Measurements from ENCODE around the gene OGFRL1.

OGFRL1 gene

GRCh38 chr6:71345476-71346333 lies 57.1 kb downstream of the OGFRL1 start:
- H3K4me2 ChIP-seq (ENCODE audit: low read length, poor library complexity, severe bottlenecking) = no peak overlapping the region
- H3K27me3 ChIP-seq (ENCODE audit: control insufficient read depth in 1 of 2, insufficient read depth in 1 of 2, low read length in 2 of 2) = no peaks in the 10 kb centered on the region
- no peak overlapping the region for H3K23ac ChIP-seq (ENCODE audit: low read length in 2 of 2)
- peaks cover 0 to 4% of the 10 kb centered on the region in 2 experiments for H3K36me3 ChIP-seq (ENCODE audit: control insufficient read depth in 1 of 2, insufficient read depth in 2 of 2, low read depth in 1 of 2, low read length in 2 of 2)
- no peak overlapping the region for H2AK5ac ChIP-seq (ENCODE audit: low read length, severe bottlenecking)
- no peak overlapping the region for H2BK5ac ChIP-seq (ENCODE audit: low read depth, low read length, poor library complexity, severe bottlenecking)
- no peak overlapping the region for H3K4ac ChIP-seq (ENCODE audit: low read depth in 1 of 2, low read length in 2 of 2)
- H3K18ac ChIP-seq (ENCODE audit: low read depth in 1 of 2, low read length in 2 of 2) = no peak overlapping the region
- peaks cover 26% of the 10 kb centered on the region for H3K79me1 ChIP-seq (replicated peaks; ENCODE audit: low read length, poor library complexity, severe bottlenecking)
- no peak overlapping the region for H2BK120ac ChIP-seq (ENCODE audit: low read depth, low read length)
- no peak for DNase-seq
- no peak overlapping the region for H2BK15ac ChIP-seq (ENCODE audit: low read depth, poor library complexity, severe bottlenecking)
- H3K14ac ChIP-seq (ENCODE audit: low read length in 2 of 2) = no peak overlapping the region
- no peak overlapping the region for H3K9ac ChIP-seq (ENCODE audit: low read length)
- H2BK12ac ChIP-seq (ENCODE audit: low read length in 2 of 2) = peak overlapping the region in 1 of 2 experiments; percentile 21
- no peak overlapping the region for H2AFZ ChIP-seq (ENCODE audit: low read depth, low read length)
- H3K27ac ChIP-seq (ENCODE audit: low read length, poor library complexity, severe bottlenecking) = no peak overlapping the region
- H3K9me3 ChIP-seq (ENCODE audit: control insufficient read depth, low read length) = no peaks in the 10 kb centered on the region
- H4K91ac ChIP-seq (ENCODE audit: low read length) = no peak overlapping the region
- H3K4me1 ChIP-seq (ENCODE audit: control insufficient read depth, insufficient read depth, low read depth, low read length) = no peaks in the 10 kb centered on the region
- no peak overlapping the region for H4K8ac ChIP-seq (ENCODE audit: low read length)
- H3K4me3 ChIP-seq (ENCODE audit: insufficient read depth in 1 of 2, low read depth in 1 of 2, low read length in 2 of 2) = no peak overlapping the region
- WGBS = 89% methylated on average over 2 of the region's 5 CpGs

- H3K4me1 ChIP-seq (ENCODE audit: control insufficient read depth, insufficient read depth, low read depth, low read length) = no peaks in the 10 kb centered on the region
Observed at GRCh38 chr6:71346334-71346694, 57.7 kb downstream of the OGFRL1 start.

GRCh38 chr6:71347119-71347518 lies 58.5 kb downstream of the OGFRL1 start:
- Histone ChIP-seq H2BK5ac (ENCODE audit: low read depth, low read length, poor library complexity, severe bottlenecking) (no peak overlapping the region), H4K8ac (ENCODE audit: low read length) (no peak overlapping the region), H3K9me3 (ENCODE audit: control insufficient read depth, low read length) (no peaks in the 10 kb centered on the region), H3K4me1 (ENCODE audit: control insufficient read depth, insufficient read depth, low read depth, low read length) (no peaks in the 10 kb centered on the region), H2AFZ (ENCODE audit: low read depth, low read length) (no peak overlapping the region), H3K9ac (ENCODE audit: low read length) (no peak overlapping the region), H2AK5ac (ENCODE audit: low read length, severe bottlenecking) (no peak overlapping the region), H3K4ac (ENCODE audit: low read depth in 1 of 2, low read length in 2 of 2) (peak overlapping the region in 1 of 2 experiments; percentile 26), H3K14ac (ENCODE audit: low read length in 2 of 2) (no peak overlapping the region), H3K27me3 (ENCODE audit: control insufficient read depth in 1 of 2, insufficient read depth in 1 of 2, low read length in 2 of 2) (no peaks in the 10 kb centered on the region), H3K4me2 (ENCODE audit: low read length, poor library complexity, severe bottlenecking) (no peak overlapping the region), H3K27ac (ENCODE audit: low read length, poor library complexity, severe bottlenecking) (no peak overlapping the region), H3K36me3 (ENCODE audit: control insufficient read depth in 1 of 2, insufficient read depth in 2 of 2, low read depth in 1 of 2, low read length in 2 of 2) (peaks cover 0 to 4% of the 10 kb centered on the region in 2 experiments), H3K79me1 (replicated peaks; ENCODE audit: low read length, poor library complexity, severe bottlenecking) (peaks cover 25% of the 10 kb centered on the region), H2BK12ac (ENCODE audit: low read length in 2 of 2) (peak overlapping the region in 1 of 2 experiments; percentile 63), H4K91ac (ENCODE audit: low read length) (no peak overlapping the region), H3K18ac (ENCODE audit: low read depth in 1 of 2, low read length in 2 of 2) (no peak overlapping the region), H2BK15ac (ENCODE audit: low read depth, poor library complexity, severe bottlenecking) (no peak overlapping the region), H2BK120ac (ENCODE audit: low read depth, low read length) (no peak overlapping the region), H3K23ac (ENCODE audit: low read length in 2 of 2) (no peak overlapping the region), H3K4me3 (ENCODE audit: insufficient read depth in 1 of 2, low read depth in 1 of 2, low read length in 2 of 2) (no peak overlapping the region)
- no peak for DNase-seq
- WGBS = 95% methylated on average over 3 of the region's 5 CpGs

More at GRCh38 chr6:71346334-71346694, 57.7 kb downstream of the OGFRL1 start:
- peaks cover 25% of the 10 kb centered on the region for H3K79me1 ChIP-seq (replicated peaks; ENCODE audit: low read length, poor library complexity, severe bottlenecking)
- no peak overlapping the region for H3K14ac ChIP-seq (ENCODE audit: low read length in 2 of 2)
- no peaks in the 10 kb centered on the region for H3K27me3 ChIP-seq (ENCODE audit: control insufficient read depth in 1 of 2, insufficient read depth in 1 of 2, low read length in 2 of 2)
- no peak overlapping the region for H2AK5ac ChIP-seq (ENCODE audit: low read length, severe bottlenecking)
- no peak overlapping the region for H2BK120ac ChIP-seq (ENCODE audit: low read depth, low read length)
- H3K27ac ChIP-seq (ENCODE audit: low read length, poor library complexity, severe bottlenecking) = no peak overlapping the region
- no peak overlapping the region for H3K4me3 ChIP-seq (ENCODE audit: insufficient read depth in 1 of 2, low read depth in 1 of 2, low read length in 2 of 2)
- no peak overlapping the region for H4K91ac ChIP-seq (ENCODE audit: low read length)
- no peak overlapping the region for H3K4ac ChIP-seq (ENCODE audit: low read depth in 1 of 2, low read length in 2 of 2)
- no peak for DNase-seq
- no peak overlapping the region for H3K18ac ChIP-seq (ENCODE audit: low read depth in 1 of 2, low read length in 2 of 2)
- no peak overlapping the region for H3K23ac ChIP-seq (ENCODE audit: low read length in 2 of 2)
- no peak overlapping the region for H3K9ac ChIP-seq (ENCODE audit: low read length)
- H2BK15ac ChIP-seq (ENCODE audit: low read depth, poor library complexity, severe bottlenecking) = no peak overlapping the region
- H2BK12ac ChIP-seq (ENCODE audit: low read length in 2 of 2) = peak overlapping the region in 1 of 2 experiments; percentile 21
- H3K9me3 ChIP-seq (ENCODE audit: control insufficient read depth, low read length) = no peaks in the 10 kb centered on the region
- H3K4me2 ChIP-seq (ENCODE audit: low read length, poor library complexity, severe bottlenecking) = no peak overlapping the region
- H2BK5ac ChIP-seq (ENCODE audit: low read depth, low read length, poor library complexity, severe bottlenecking) = no peak overlapping the region
- H2AFZ ChIP-seq (ENCODE audit: low read depth, low read length) = no peak overlapping the region
- H4K8ac ChIP-seq (ENCODE audit: low read length) = no peak overlapping the region
- peaks cover 0 to 4% of the 10 kb centered on the region in 2 experiments for H3K36me3 ChIP-seq (ENCODE audit: control insufficient read depth in 1 of 2, insufficient read depth in 2 of 2, low read depth in 1 of 2, low read length in 2 of 2)

- Histone ChIP-seq H3K9me3 (ENCODE audit: control insufficient read depth, low read length) (no peaks in the 10 kb centered on the region), H2BK5ac (ENCODE audit: low read depth, low read length, poor library complexity, severe bottlenecking) (no peak overlapping the region), H3K27me3 (ENCODE audit: control insufficient read depth in 1 of 2, insufficient read depth in 1 of 2, low read length in 2 of 2) (no peaks in the 10 kb centered on the region), H3K23ac (ENCODE audit: low read length in 2 of 2) (no peak overlapping the region), H3K79me1 (replicated peaks; ENCODE audit: low read length, poor library complexity, severe bottlenecking) (peaks cover 18% of the 10 kb centered on the region), H3K9ac (ENCODE audit: low read length) (peak overlapping the region; percentile 90), H3K4me3 (ENCODE audit: insufficient read depth in 1 of 2, low read depth in 1 of 2, low read length in 2 of 2) (no peak overlapping the region), H3K18ac (ENCODE audit: low read depth in 1 of 2, low read length in 2 of 2) (no peak overlapping the region), H3K4me1 (ENCODE audit: control insufficient read depth, insufficient read depth, low read depth, low read length) (no peaks in the 10 kb centered on the region), H3K36me3 (ENCODE audit: control insufficient read depth in 1 of 2, insufficient read depth in 2 of 2, low read depth in 1 of 2, low read length in 2 of 2) (no peaks in the 10 kb centered on the region), H4K91ac (ENCODE audit: low read length) (no peak overlapping the region), H2BK120ac (ENCODE audit: low read depth, low read length) (no peak overlapping the region), H3K27ac (ENCODE audit: low read length, poor library complexity, severe bottlenecking) (no peak overlapping the region), H2AK5ac (ENCODE audit: low read length, severe bottlenecking) (no peak overlapping the region), H3K14ac (ENCODE audit: low read length in 2 of 2) (no peak overlapping the region), H2AFZ (ENCODE audit: low read depth, low read length) (no peak overlapping the region), H3K4me2 (ENCODE audit: low read length, poor library complexity, severe bottlenecking) (no peak overlapping the region), H2BK15ac (ENCODE audit: low read depth, poor library complexity, severe bottlenecking) (no peak overlapping the region), H3K4ac (ENCODE audit: low read depth in 1 of 2, low read length in 2 of 2) (no peak overlapping the region), H2BK12ac (ENCODE audit: low read length in 2 of 2) (no peak overlapping the region), H4K8ac (ENCODE audit: low read length) (no peak overlapping the region)
- WGBS = 60% methylated on average over 1 of the region's 3 CpGs
- DNase-seq = peak; percentile 59
Observed at GRCh38 chr6:71349395-71349794, 60.8 kb downstream of the OGFRL1 start.

All from mesenchymal stem cell (in vitro differentiated cells and primary cell).